ENCODE measurements around the gene IL25.
"Not testable (repeated sequence)": the region's sequence is repeated elsewhere in the genome, so short reads cannot be mapped to it uniquely, and the experiment has no call there.

Gene IL25

GRCh38 chr14:23389396-23389795 lies 16.8 kb downstream of the IL25 start:
- no peak for DNase-seq (ENCODE audit: low read depth)

- DNase-seq (ENCODE audit: low read depth): not testable (repeated sequence)
Measured at GRCh38 chr14:23389871-23390270, 17.3 kb downstream of the IL25 start.

- no peak for DNase-seq (ENCODE audit: low read depth)
Measured at GRCh38 chr14:23392613-23393012, 20.0 kb downstream of the IL25 start.

- no peak for DNase-seq (ENCODE audit: low read depth)
Measured at GRCh38 chr14:23396126-23396525, 23.5 kb downstream of the IL25 start.

GRCh38 chr14:23396781-23397407 lies 24.3 kb downstream of the IL25 start:
- DNase-seq (ENCODE audit: low read depth): no peak

GRCh38 chr14:23398348-23398747 lies 25.7 kb downstream of the IL25 start:
- DNase-seq (ENCODE audit: low read depth): no peak

GRCh38 chr14:23399136-23399535 lies 26.5 kb downstream of the IL25 start:
- no peak for DNase-seq (ENCODE audit: low read depth)

- no peak for DNase-seq (ENCODE audit: low read depth)
Measured at GRCh38 chr14:23399591-23399990, 27.0 kb downstream of the IL25 start.

GRCh38 chr14:23400496-23401149 lies 28.0 kb downstream of the IL25 start:
- not testable (repeated sequence) for DNase-seq (ENCODE audit: low read depth)

- no peak for DNase-seq (ENCODE audit: low read depth)
Measured at GRCh38 chr14:23401291-23401690, 28.7 kb downstream of the IL25 start.

- no peak for DNase-seq (ENCODE audit: low read depth)
Measured at GRCh38 chr14:23402296-23403138, 29.9 kb downstream of the IL25 start.

- no peak for DNase-seq (ENCODE audit: low read depth)
Measured at GRCh38 chr14:23403139-23403438, 30.5 kb downstream of the IL25 start.

GRCh38 chr14:23403908-23404307 lies 31.3 kb downstream of the IL25 start:
- DNase-seq (ENCODE audit: low read depth): no peak

- DNase-seq (ENCODE audit: low read depth): no peak
Measured at GRCh38 chr14:23404331-23404900, 31.8 kb downstream of the IL25 start.

GRCh38 chr14:23405096-23405495 lies 32.5 kb downstream of the IL25 start:
- no peak for DNase-seq (ENCODE audit: low read depth)

GRCh38 chr14:23405516-23406025 lies 33.0 kb downstream of the IL25 start:
- DNase-seq (ENCODE audit: low read depth): no peak

GRCh38 chr14:23406244-23406643 lies 33.6 kb downstream of the IL25 start:
- DNase-seq (ENCODE audit: low read depth): no peak

- no peak for DNase-seq (ENCODE audit: low read depth)
Measured at GRCh38 chr14:23406725-23407355, 34.2 kb downstream of the IL25 start.

- DNase-seq (ENCODE audit: low read depth): no peak
Measured at GRCh38 chr14:23407516-23408306, 35.1 kb downstream of the IL25 start, which contains the start of gene MYH6. MYH6 (minus strand) TSS chr14:23408273; CDS start chr14:23407223, 1,050 bp downstream.

- DNase-seq (ENCODE audit: low read depth): no peak
Measured at GRCh38 chr14:23408307-23408630, 35.7 kb downstream of the IL25 start.

GRCh38 chr14:23409475-23409874 lies 36.9 kb downstream of the IL25 start:
- DNase-seq (ENCODE audit: low read depth): no peak

Measured in stimulated activated CD8-positive, alpha-beta memory T cell treated with anti-CD3 and anti-CD28 coated beads, Interleukin-12 subunit alpha, Interleukin-12 subunit beta, amount 100 ng/mL, for 4 hours (primary cell).